DOHH2 (cell line): ENCODE results near the gene KRR1.

Source experiments
- H3F3A ChIP-seq: fragments of 200-600 bp; sonication (generic), shearing (Covaris generic); 2 replicates; pipeline ENCODE4 v1.6.0; 2016; ENCODE audit warnings: antibody characterized with exemption, mild to moderate bottlenecking; ENCODE audit not compliant: control insufficient read depth, insufficient read depth
- H3K27ac ChIP-seq: fragments of 200-600 bp; sonication (generic); 2 replicates; pipeline ENCODE4 v1.5.1; 2014; ENCODE audit warnings: low read depth, mild to moderate bottlenecking, low read length, moderate library complexity
- H3K27me3 ChIP-seq: fragments of 200-600 bp; sonication (generic); 2 replicates; pipeline ENCODE4 v1.6.1; 2014; ENCODE audit warnings: mild to moderate bottlenecking, low read length, mixed read lengths; ENCODE audit not compliant: control insufficient read depth
- H3K36me3 ChIP-seq: fragments of 200-600 bp; sonication (generic); 2 replicates; pipeline ENCODE4 v1.6.1; 2014; ENCODE audit warnings: mild to moderate bottlenecking, low read length, moderate library complexity, mixed read lengths; ENCODE audit not compliant: control insufficient read depth
- H3K4me1 ChIP-seq: fragments of 200-600 bp; sonication (generic); 2 replicates; pipeline ENCODE4 v1.6.1; 2014; ENCODE audit warnings: mild to moderate bottlenecking, low read length, mixed read lengths; ENCODE audit not compliant: control insufficient read depth
- H3K4me2 ChIP-seq: fragments of 200-600 bp; sonication (generic); 2 replicates; pipeline ENCODE4 v1.6.0; 2014; ENCODE audit warnings: mild to moderate bottlenecking, low read length, moderate library complexity
- H3K4me3 ChIP-seq: fragments of 200-600 bp; sonication (generic); 2 replicates; pipeline ENCODE4 v1.5.1; 2014; ENCODE audit warnings: mild to moderate bottlenecking, low read length, mixed read lengths
- H3K79me2 ChIP-seq: fragments of 200-600 bp; sonication (generic); 2 replicates; pipeline ENCODE4 v1.6.1; 2014; ENCODE audit warnings: mild to moderate bottlenecking, low read length, mixed read lengths; ENCODE audit not compliant: control insufficient read depth
- H3K9me2 ChIP-seq: fragments of 200-600 bp; sonication (generic); replicated peaks from 2 replicates; pipeline ENCODE4 v1.6.1; 2014; ENCODE audit warnings: mild to moderate bottlenecking, low read length, mixed read lengths; ENCODE audit not compliant: control insufficient read depth
- H3K9me3 ChIP-seq: fragments of 200-600 bp; sonication (generic); 2 replicates; pipeline ENCODE4 v1.6.1; 2014; ENCODE audit warnings: antibody characterized with exemption, low read length, mixed read lengths; ENCODE audit not compliant: control insufficient read depth, insufficient read depth
- H4K20me1 ChIP-seq: fragments of 200-600 bp; sonication (generic); 2 replicates; pipeline ENCODE4 v1.6.0; 2014; ENCODE audit warnings: low read depth, mild to moderate bottlenecking, antibody characterized with exemption, low read length, moderate library complexity; ENCODE audit not compliant: control insufficient read depth, insufficient read depth
- EZH2phosphoT487 ChIP-seq: fragments of 200-600 bp; sonication (generic); IDR thresholded peaks from 2 replicates; pipeline ENCODE4 v1.6.1; 2017; ENCODE audit warnings: borderline replicate concordance, mild to moderate bottlenecking, antibody characterized with exemption, low read length, moderate library complexity, mixed read lengths
- TF ChIP-seq, protein P1 (sequence below): fragments of 200-600 bp; sonication (generic); IDR thresholded peaks from one replicate; pipeline ENCODE4 v1.5.1; 2014; ENCODE audit warnings: antibody characterized with exemption, mild to moderate bottlenecking, low read depth, low read length; ENCODE audit not compliant: poor library complexity, severe bottlenecking

KRR1 gene

GRCh38 chr12:75457191-75457590 lies 54.2 kb downstream of the KRR1 start:
- H3K4me3 ChIP-seq, result no peak overlapping the region
- H4K20me1 ChIP-seq, result no peaks in the 10 kb centered on the region
- no peak overlapping the region for H3K4me2 ChIP-seq
- H3K27ac ChIP-seq, result no peak overlapping the region
- H3K79me2 ChIP-seq, result no peaks in the 10 kb centered on the region
- no peaks in the 10 kb centered on the region for H3K27me3 ChIP-seq
- TF ChIP-seq, protein P1, sequence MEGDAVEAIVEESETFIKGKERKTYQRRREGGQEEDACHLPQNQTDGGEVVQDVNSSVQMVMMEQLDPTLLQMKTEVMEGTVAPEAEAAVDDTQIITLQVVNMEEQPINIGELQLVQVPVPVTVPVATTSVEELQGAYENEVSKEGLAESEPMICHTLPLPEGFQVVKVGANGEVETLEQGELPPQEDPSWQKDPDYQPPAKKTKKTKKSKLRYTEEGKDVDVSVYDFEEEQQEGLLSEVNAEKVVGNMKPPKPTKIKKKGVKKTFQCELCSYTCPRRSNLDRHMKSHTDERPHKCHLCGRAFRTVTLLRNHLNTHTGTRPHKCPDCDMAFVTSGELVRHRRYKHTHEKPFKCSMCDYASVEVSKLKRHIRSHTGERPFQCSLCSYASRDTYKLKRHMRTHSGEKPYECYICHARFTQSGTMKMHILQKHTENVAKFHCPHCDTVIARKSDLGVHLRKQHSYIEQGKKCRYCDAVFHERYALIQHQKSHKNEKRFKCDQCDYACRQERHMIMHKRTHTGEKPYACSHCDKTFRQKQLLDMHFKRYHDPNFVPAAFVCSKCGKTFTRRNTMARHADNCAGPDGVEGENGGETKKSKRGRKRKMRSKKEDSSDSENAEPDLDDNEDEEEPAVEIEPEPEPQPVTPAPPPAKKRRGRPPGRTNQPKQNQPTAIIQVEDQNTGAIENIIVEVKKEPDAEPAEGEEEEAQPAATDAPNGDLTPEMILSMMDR, result no peak
- TF ChIP-seq EZH2phosphoT487, result no peak
- H3K9me3 ChIP-seq, result peaks cover 8% of the 10 kb centered on the region; the same call in 1 of the 2 replicates
- no peaks in the 10 kb centered on the region for H3K36me3 ChIP-seq
- no peaks in the 10 kb centered on the region for H3F3A ChIP-seq
- no peaks in the 10 kb centered on the region for H3K9me2 ChIP-seq
- H3K4me1 ChIP-seq, result no peaks in the 10 kb centered on the region

GRCh38 chr12:75455839-75456238 lies 55.6 kb downstream of the KRR1 start:
- no peaks in the 10 kb centered on the region for H3K4me1 ChIP-seq
- H3K36me3 ChIP-seq, result no peaks in the 10 kb centered on the region
- H3K27ac ChIP-seq, result no peak overlapping the region
- no peaks in the 10 kb centered on the region for H3K27me3 ChIP-seq
- no peaks in the 10 kb centered on the region for H4K20me1 ChIP-seq
- no peak overlapping the region for H3K4me3 ChIP-seq
- no peak for TF ChIP-seq EZH2phosphoT487
- TF ChIP-seq, protein P1, result no peak
- no peak overlapping the region for H3K4me2 ChIP-seq
- no peaks in the 10 kb centered on the region for H3K79me2 ChIP-seq
- no peaks in the 10 kb centered on the region for H3F3A ChIP-seq
- H3K9me2 ChIP-seq, result no peaks in the 10 kb centered on the region
- H3K9me3 ChIP-seq, result peaks cover 8% of the 10 kb centered on the region; the same call in 1 of the 2 replicates

DNA sequence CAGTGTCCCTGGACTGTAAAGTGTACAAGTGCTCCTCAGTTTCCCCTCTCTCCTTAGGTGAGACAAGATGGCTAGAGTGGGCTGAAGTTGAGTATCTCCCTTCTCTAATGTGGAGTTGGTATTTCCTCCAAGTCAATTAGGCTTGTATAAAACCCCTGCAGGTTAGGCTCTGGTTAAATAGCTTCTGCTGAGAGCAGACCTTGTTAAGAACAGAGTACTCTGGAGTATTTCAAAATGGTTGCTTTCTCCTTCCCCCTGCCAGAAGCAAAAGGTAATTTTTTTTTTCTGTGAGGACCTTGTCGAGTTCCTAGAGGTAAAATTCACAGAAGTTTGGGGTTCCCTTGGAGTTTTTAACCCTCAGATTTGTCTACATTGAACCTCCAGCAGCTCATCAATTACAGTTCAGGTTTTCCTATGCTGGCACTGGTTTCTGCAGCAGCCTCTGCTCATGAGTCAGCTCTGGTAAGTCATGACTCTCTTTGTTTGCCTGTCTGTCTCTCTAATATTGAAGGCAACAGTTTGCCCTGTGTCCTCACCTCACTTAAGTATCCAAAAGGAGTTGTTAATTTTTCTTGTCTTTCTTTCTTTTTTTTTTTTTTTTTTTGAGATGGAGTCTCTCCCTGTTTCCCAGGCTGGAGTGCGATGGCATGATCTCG lies 58.6 kb downstream of the KRR1 start:
- H3K79me2 ChIP-seq, result no peaks in the 10 kb centered on the region
- no peaks in the 10 kb centered on the region for H3F3A ChIP-seq
- H4K20me1 ChIP-seq, result no peaks in the 10 kb centered on the region
- H3K9me3 ChIP-seq, result peaks cover 5% of the 10 kb centered on the region; the same call in 1 of the 2 replicates
- no peaks in the 10 kb centered on the region for H3K36me3 ChIP-seq
- no peak overlapping the region for H3K4me3 ChIP-seq
- no peaks in the 10 kb centered on the region for H3K9me2 ChIP-seq
- no peak overlapping the region for H3K27ac ChIP-seq
- TF ChIP-seq EZH2phosphoT487, result no peak
- TF ChIP-seq, protein P1, result no peak
- H3K4me1 ChIP-seq, result no peaks in the 10 kb centered on the region
- H3K4me2 ChIP-seq, result no peak overlapping the region
- H3K27me3 ChIP-seq, result no peaks in the 10 kb centered on the region
